AG09319 (cell line): ENCODE results near the gene SLC44A3.

Experiments used
- DNase-seq: peaks from one replicate; pipeline ENCODE4 v3.0.0-alpha.2; 2010; ENCODE audit warnings: low read depth; ENCODE audit errors: extremely low read depth
- TF ChIP-seq, protein P1 (sequence below): IDR thresholded peaks from 2 replicates; pipeline ENCODE4 v1.5.1; 2011; ENCODE audit warnings: low read depth, mild to moderate bottlenecking, inconsistent platforms, low read length, moderate library complexity

The SLC44A3 gene

DNA sequence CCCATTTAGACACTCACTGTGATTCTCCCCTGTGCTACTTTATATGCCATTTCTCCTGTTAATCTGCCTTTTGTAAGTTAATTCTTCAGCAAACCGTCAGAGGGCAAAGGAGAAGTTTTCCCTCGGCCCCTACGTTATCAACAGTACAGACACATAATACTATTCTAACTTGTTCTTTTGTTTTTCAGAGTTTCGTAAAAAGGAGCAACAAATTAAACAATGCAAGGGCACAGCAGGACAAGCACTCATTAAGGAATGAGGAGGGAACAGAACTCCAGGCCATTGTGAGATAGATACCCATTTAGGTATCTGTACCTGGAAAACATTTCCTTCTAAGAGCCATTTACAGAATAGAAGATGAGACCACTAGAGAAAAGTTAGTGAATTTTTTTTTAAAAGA is 74.5 kb downstream of the SLC44A3 start:
- no peak for DNase-seq
- TF ChIP-seq, protein P1, sequence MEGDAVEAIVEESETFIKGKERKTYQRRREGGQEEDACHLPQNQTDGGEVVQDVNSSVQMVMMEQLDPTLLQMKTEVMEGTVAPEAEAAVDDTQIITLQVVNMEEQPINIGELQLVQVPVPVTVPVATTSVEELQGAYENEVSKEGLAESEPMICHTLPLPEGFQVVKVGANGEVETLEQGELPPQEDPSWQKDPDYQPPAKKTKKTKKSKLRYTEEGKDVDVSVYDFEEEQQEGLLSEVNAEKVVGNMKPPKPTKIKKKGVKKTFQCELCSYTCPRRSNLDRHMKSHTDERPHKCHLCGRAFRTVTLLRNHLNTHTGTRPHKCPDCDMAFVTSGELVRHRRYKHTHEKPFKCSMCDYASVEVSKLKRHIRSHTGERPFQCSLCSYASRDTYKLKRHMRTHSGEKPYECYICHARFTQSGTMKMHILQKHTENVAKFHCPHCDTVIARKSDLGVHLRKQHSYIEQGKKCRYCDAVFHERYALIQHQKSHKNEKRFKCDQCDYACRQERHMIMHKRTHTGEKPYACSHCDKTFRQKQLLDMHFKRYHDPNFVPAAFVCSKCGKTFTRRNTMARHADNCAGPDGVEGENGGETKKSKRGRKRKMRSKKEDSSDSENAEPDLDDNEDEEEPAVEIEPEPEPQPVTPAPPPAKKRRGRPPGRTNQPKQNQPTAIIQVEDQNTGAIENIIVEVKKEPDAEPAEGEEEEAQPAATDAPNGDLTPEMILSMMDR = no peak

DNA sequence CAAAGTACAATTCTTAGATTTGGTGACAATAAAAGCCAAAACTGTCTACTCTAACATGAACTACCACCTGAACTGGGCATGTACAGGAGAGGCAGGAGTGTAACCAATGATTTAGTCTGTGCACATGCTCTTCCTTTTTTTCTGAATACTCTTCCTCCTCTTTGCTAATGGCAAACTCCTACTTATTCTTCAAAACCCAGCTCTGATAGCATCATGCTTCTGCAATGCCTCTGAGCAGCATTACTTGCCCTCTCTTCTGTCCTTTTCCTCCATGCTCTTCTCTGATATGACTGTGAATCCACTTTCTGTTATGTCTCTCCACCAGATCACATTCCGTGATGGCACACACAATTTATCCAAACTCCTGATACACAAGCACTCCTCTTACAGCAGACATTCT is 75.4 kb downstream of the SLC44A3 start:
- TF ChIP-seq, protein P1 = no peak
- DNase-seq = no peak

DNA sequence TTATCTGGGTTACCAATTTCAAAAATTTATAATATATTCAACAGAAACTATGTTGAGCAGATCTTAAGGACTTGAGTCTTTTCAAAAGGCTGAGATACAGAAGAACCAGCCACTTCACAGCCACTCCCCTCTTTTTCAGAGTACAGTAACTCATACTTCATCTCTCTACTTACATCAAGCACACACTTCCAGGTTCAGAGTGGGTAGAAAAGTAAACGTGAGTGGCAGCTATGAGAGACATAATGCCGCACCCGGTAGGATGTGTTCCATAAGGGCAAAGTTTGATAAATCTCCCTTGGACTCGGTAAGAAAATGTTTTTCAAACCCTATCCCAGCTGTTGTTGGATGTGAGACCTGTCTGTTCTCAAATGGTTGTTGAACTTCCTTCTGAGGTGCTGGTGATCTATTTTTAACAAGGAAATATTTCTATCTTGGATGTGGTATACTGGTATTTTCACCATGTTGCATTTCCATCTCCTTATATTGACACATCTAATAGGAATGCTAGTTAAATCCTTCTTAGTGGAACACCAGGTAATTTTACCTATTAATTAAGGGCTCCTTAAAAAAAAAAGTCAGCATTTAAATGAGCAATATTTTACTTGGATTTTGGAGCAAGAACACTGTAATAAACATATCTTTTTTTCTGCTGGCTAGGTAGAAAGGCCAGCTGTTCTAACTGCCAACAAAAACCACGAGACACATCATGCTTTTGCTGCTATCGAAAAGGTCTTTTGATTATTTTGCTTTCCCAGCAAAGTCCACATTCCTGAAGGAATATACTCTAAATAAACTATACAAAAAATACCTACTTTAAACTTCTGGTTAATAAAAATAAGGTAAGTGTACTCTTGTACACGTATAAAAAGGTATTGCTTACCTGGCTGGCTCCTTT is 78.6 kb downstream of the SLC44A3 start:
- DNase-seq = no peak
- TF ChIP-seq, protein P1 = no peak

DNA sequence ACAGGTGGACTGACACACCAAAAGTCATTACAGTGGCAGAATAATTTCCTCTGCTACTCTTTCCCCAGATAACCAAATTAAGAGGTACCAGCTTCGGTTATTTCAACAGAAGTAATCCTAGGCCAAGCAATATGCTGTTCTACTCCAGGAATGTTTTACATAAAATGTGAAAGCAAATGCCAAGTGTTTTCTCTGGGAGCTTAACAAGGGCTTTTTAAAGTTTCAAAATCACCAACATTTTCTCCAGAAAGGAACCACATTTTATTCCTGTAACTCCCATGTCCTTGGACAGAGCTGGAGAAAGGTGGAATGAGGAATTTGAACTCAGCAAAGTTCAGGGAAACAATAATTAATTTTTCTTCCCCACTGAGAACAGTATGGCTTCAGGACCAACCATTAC is 79.6 kb downstream of the SLC44A3 start:
- no peak for DNase-seq
- TF ChIP-seq, protein P1 = no peak

DNA sequence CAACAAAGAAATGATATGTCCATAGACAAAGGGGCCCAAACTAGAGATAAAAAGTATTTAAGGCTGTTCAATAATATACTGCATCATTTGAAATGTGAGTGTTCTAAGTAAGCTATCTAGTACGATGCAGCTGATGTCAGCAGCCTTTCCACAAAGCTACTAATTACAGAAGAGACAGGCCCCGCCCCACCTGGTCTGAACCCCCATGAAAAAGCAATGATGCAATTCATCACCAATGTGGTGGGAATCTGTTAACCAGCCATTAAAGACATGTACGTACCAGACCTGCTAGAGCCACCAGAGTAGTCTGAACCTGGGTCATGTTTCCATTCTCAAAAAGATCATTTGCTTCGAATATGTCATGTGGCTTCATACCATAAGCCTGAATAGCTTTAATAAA is 81.7 kb downstream of the SLC44A3 start:
- no peak for DNase-seq
- TF ChIP-seq, protein P1 = no peak

DNA sequence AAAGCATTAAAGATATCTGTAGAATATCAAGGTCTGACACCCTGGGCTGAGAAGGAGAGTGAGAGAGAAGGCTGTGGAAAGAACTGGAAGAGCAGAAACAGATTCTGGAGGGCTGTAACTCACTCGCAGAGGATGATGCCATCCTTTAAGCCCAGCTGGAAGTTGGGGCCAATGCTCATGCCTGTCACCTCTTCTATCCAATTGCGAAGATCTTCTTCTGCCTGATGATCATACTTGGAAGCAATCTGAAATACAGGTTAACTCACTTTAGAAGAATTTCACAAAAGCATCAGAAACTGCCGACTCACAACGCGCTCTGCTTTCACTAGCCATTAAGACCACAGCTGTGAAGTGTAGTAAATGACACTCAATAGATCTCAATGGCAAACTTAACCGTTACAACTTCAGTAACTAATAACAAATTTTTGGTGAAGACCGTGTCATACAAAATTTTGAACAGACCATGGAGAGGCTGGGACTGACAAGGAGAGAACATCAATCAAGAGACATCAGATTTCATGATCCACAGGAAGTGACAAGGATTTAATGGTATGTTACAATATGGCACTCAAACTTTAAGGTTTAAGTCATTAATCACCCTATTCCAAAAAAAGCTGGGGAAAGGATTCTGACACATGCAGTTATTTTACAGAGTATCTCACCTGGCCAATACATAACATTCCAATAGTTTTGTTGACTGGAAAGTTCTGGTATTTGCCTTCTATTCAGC is 83.3 kb downstream of the SLC44A3 start:
- TF ChIP-seq, protein P1 = no peak
- no peak for DNase-seq

DNA sequence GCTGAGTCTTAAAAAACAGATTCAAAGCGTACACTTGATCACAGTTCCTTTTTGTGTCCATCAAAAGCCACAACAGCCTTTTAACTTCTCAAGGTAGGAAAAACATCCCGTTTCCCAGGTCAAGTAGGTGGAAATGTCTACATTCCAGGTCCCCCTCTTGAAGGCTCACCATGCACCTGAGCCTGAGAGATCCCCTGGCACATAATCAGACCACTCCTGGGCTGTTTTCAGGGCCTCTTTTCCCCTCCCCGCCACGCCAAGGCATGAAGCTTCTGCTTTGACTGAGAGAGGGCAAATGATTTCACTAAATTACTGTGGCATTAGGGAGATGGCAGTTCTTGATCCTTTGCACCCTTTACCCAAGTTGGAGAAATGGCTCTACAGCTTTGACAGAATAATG is 85.0 kb downstream of the SLC44A3 start:
- DNase-seq = no peak
- TF ChIP-seq, protein P1 = no peak
